Ovary (tissue), 3 donors: ENCODE results near the gene KCNK16.

Experiments
- EP300 ChIP-seq: sonication (generic); formaldehyde crosslinking; IDR thresholded peaks from one replicate; pipeline ENCODE4 v1.6.1; 2017; ENCODE audit warnings: antibody characterized with exemption
- POLR2A ChIP-seq: fragments of 450-650 bp; IDR thresholded peaks from one replicate; pipeline ENCODE4 v1.6.1; 2017; ENCODE audit warnings: antibody characterized with exemption, mild to moderate bottlenecking, moderate library complexity
- TF ChIP-seq, protein P1 (sequence below), 3 donors: fragments of 450-650 bp in 2 of 3; fragments of 200-600 bp in 1 of 3; IDR thresholded peaks; one replicate each; pipeline versions ENCODE4 v1.5.1 to v1.8.0; 2016 to 2022; ENCODE audit warnings: antibody characterized with exemption in 3 of 3, mild to moderate bottlenecking in 1 of 3
- donor health status: DM: no; HTN: no; CAD: no.

DNA sequence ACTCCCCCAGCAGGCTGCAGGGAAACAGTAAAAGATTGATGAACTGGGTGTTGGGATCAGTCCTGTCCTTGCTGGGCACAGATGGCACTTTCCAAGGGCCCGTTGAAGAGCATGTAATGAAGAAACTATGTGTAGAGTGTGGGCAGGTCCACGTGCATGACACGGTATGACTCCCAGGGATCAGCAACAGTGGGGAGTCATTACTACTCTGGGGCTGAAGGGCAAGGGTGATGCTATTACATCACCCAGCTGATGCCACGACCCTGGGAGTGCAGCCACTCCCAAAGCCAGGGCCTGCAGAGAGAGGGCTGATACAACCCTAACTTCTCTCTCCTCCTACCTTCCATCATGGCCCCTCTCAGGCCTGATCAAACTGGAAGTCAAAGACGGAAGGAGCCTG lies 28.4 kb downstream of the KCNK16 start:
- TF ChIP-seq POLR2A (no peak), EP300 (no peak)
- TF ChIP-seq, protein P1, sequence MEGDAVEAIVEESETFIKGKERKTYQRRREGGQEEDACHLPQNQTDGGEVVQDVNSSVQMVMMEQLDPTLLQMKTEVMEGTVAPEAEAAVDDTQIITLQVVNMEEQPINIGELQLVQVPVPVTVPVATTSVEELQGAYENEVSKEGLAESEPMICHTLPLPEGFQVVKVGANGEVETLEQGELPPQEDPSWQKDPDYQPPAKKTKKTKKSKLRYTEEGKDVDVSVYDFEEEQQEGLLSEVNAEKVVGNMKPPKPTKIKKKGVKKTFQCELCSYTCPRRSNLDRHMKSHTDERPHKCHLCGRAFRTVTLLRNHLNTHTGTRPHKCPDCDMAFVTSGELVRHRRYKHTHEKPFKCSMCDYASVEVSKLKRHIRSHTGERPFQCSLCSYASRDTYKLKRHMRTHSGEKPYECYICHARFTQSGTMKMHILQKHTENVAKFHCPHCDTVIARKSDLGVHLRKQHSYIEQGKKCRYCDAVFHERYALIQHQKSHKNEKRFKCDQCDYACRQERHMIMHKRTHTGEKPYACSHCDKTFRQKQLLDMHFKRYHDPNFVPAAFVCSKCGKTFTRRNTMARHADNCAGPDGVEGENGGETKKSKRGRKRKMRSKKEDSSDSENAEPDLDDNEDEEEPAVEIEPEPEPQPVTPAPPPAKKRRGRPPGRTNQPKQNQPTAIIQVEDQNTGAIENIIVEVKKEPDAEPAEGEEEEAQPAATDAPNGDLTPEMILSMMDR (IDR thresholded peaks at IDR 0.05), result no peak
